GM18867 (cell line): ENCODE results near the gene PGS1.

ENCODE experiments used
- ATAC-seq: cut with Tn5 transposase; IDR thresholded peaks from one replicate; pipeline ENCODE4 v1.9.1; 2021; ENCODE audit warnings: mild to moderate bottlenecking, moderate library complexity; ENCODE audit not compliant: unreplicated experiment

The PGS1 gene

DNA sequence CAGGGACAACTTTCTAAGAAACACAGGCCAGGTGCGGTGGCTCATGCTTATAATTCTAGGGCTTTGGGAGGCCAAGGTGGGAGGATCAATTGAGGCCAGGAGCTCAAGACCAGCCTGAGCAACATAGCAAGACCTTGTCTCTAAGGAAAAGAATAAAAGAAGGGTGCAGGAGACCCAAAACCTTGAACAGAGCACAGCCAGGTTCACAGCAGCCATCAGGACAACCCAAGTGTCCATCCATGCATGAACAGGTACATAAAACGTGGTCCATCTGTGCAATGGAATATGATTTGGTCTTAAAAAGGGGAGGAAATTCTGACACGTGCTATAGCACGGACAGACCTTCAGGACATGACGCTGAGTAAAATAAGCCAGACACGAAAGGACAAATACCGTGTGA is 91.0 kb downstream of the PGS1 start:
- ATAC-seq = no peak

DNA sequence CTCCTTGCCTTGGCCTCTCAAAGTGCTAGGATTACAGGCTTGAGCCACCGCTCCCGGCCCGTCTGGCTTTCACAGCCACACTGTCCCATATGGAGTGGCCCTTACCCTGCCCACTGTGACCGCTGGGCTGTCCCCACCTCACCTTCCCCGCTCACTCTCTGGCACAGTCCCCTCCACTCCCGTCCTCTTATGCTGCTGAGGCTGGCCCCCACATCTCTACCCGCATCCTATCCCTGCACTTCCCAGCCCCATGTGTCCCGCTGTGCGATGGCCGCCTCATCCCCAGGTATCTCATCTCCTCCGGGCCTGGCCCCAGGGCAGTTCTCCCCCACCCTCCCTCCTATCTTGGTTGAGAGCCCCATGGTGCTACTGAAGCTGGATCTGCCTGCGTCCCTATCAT is 93.2 kb downstream of the PGS1 start:
- ATAC-seq = no peak

DNA sequence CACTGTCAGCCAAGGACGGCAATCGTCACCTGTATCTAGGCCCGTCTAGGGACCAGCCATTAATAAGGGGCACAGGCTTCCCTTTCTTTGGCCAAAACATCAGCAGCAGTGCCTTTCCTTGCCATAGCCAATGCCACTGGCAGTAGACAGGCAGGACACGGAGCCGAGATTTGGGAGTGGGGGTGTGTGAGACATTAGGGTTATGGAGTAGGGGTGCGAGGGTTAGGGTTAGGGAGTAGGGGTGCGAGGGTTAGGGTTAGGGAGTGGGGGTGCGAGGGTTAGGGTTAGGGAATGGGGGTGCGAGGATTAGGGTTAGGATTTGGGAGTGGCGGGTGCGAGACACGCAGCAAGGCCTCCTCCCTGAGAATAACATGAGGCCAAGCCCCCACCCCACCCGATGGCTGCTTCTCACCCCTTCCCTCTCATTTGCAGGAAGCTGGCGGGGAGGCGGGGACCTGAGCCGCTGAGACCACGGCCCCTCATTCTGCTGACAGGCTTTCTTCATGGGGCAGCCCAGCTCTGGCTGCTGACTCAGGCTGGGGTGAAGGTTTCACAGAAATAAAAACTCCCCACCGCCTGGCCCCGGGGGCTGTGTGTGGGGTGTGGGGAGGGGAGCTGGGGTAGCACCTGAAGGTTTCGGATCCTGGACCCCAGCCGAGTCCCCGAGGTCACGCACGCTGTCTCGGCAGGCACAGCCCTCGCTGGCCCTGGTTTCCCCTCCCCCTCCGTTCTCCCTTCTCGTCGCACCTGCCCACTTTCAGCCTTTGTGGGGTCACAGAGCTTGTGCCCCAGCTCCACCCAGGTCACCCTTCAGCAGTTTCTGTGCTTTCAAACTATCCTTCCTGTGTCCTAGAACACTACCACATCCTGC is 93.8 kb downstream of the PGS1 start:
- peak; percentile 31 for ATAC-seq

DNA sequence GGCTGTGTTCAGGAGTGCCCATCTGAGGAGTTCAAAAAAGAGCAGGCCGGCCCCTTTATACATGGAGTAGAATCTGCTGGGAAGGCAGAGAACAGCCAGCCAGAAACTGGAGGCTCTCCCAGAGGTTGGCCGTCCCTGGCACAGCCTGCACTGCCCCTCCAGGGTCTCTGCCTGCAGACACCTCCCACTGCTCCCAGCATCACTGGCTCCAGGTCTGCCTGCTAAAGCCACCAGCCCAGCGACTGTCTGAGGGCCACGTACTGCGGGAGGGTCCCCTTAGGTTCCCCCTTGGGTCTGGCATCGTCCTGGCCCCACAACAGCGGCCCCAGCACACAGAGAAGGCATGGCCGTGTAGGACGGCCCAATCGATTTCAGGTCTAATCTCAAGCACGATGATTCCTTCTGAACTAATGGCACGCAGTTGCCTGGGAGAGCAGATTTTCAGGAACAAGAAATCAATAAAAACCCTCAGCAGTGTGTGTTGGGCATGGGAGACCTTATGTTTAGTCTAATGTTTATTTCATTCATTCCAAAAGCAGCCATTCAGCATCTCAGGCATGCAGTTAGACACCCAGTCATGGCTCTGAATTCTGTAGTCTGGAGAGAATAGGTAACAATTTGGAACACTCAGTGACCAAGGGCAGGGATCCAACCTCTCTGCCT is 95.6 kb downstream of the PGS1 start:
- ATAC-seq = no peak
